Stomach (tissue), 9 donors: ENCODE measurements around the gene TRPM1. TPM values are rescaled to one million over a fixed set of nuclear protein-coding genes. Genes with fewer than 3 reads are reported as not detected.

Experiments used
- DNase-seq, 2 donors: peaks; one replicate each; pipeline versions ENCODE4 v3.0.0 to v3.0.0-alpha.2; 2013 to 2019
- H3K27ac ChIP-seq, 5 donors: fragments of 200-600 bp in 4 of 5; sonication (generic) in 4 of 5; one replicate each; pipeline ENCODE4 v1.5.1; 2013 to 2019; ENCODE audit warnings: mild to moderate bottlenecking in 1 of 5, moderate library complexity in 1 of 5
- H3K27me3 ChIP-seq, 3 donors: fragments of 200-600 bp; sonication (generic); one replicate each; pipeline ENCODE4 v1.5.1; 2017 to 2019; ENCODE audit warnings: mixed run types in 1 of 3
- H3K36me3 ChIP-seq, 4 donors: fragments of 200-600 bp; sonication (generic); 1 replicate in 3 of 4; 2 replicates in 1 of 4; pipeline ENCODE4 v1.5.1; 2016 to 2019
- H3K4me1 ChIP-seq, 4 donors: fragments of 200-600 bp; sonication (generic); one replicate each; pipeline ENCODE4 v1.5.1; 2016 to 2019
- H3K4me3 ChIP-seq, 4 donors: fragments of 200-600 bp; sonication (generic) in 3 of 4; one replicate each; pipeline ENCODE4 v1.5.1; 2016 to 2019; ENCODE audit warnings: mild to moderate bottlenecking in 1 of 4
- H3K9me3 ChIP-seq, 4 donors: fragments of 200-600 bp; sonication (generic); one replicate each; pipeline ENCODE4 v1.5.1; 2016 to 2019
- CTCF ChIP-seq, 7 experiments: fragments of 450-650 bp in 4 of 7; fragments of 200-600 bp in 3 of 7; sonication (generic) in 3 of 7; IDR thresholded peaks; one replicate each; pipeline ENCODE4 v1.5.1; 2016 to 2019; ENCODE audit warnings: antibody characterized with exemption in 7 of 7, control low read depth in 2 of 7, mild to moderate bottlenecking in 1 of 7
- EP300 ChIP-seq: sonication (generic); formaldehyde crosslinking; IDR thresholded peaks from one replicate; pipeline ENCODE4 v1.6.1; 2017; ENCODE audit warnings: antibody characterized with exemption
- POLR2A ChIP-seq, 4 donors: fragments of 450-650 bp; IDR thresholded peaks; one replicate each; pipeline ENCODE4 v1.6.1; 2016; ENCODE audit warnings: antibody characterized with exemption in 4 of 4, control low read depth in 2 of 4, mild to moderate bottlenecking in 1 of 4, moderate library complexity in 1 of 4
- POLR2AphosphoS5 ChIP-seq, 3 donors: sonication (generic); formaldehyde crosslinking; IDR thresholded peaks; one replicate each; pipeline ENCODE4 v1.6.1; 2016; ENCODE audit warnings: antibody characterized with exemption in 3 of 3
- WGBS, 5 donors: extraction: QIAGEN DNeasy Blood & Tissue Kit in 3 of 5; methylation state at CpG; one replicate each; pipeline versions ENCODE4 v1.1.5 to v1.1.7; 2013 to 2018; 5-methylcytosine and 5-hydroxymethylcytosine counted together
- intact Hi-C: fragments of 100-400 bp; cut with DNase I; formaldehyde crosslinking; loops from one replicate; pipeline ENCODE4 v1.15.1; 2023; ENCODE audit warnings: low total_unique reads
- polyA plus RNA-seq, 3 donors: library from polyadenylated mRNA; stranded (reverse); fragments of 200-250 nt; gene quantifications; one replicate each; pipeline ENCODE4 v1.2.3, GENCODE V29; 2013
- total RNA-seq, 5 donors: library from RNA; depleted of rRNA; stranded (reverse); fragments of >200 nt; gene quantifications; one replicate each; pipeline versions ENCODE4 v1.1.0 to v1.2.3, GENCODE V29; 2014 to 2016
- donor health status: healthy with polysubstance abuse.
- donor health status: Bipolar disorder and iron deficiency.
- donor health status: healthy.

Gene TRPM1
- total and polyA plus RNA-seq, 8 donors, result 0.15 TPM; not detected in 7

- intact Hi-C loops, result no loop called here
- no peaks in the 10 kb centered on the region for H3K9me3 ChIP-seq
- H3K4me1 ChIP-seq, result no peaks in the 10 kb centered on the region
- DNase-seq, result no peak
- no peak overlapping the region for H3K4me3 ChIP-seq
- no peak overlapping the region for H3K27ac ChIP-seq
- TF ChIP-seq CTCF (IDR thresholded peaks at IDR 0.05) (no peak), EP300 (no peak), POLR2A (IDR thresholded peaks at IDR 0.05) (no peak), POLR2AphosphoS5 (IDR thresholded peaks at IDR 0.05) (no peak)
- no peaks in the 10 kb centered on the region for H3K36me3 ChIP-seq
- no peaks in the 10 kb centered on the region for H3K27me3 ChIP-seq
Observed at GRCh38 chr15:31141792-31142191, 40.3 kb upstream of the TRPM1 start.

- DNase-seq, result no peak
- no peak overlapping the region for H3K27ac ChIP-seq
- no peaks in the 10 kb centered on the region for H3K36me3 ChIP-seq
- 71 to 80% (median 73%) methylated on average over 6 of the region's 6 CpGs for WGBS, 5 donors
- intact Hi-C loops, result no loop called here
- H3K27me3 ChIP-seq, result peaks cover 0 to 5% (median 0%) of the 10 kb centered on the region in 3 donors
- no peaks in the 10 kb centered on the region for H3K4me1 ChIP-seq
- no peaks in the 10 kb centered on the region for H3K9me3 ChIP-seq
- H3K4me3 ChIP-seq, result no peak overlapping the region
- TF ChIP-seq CTCF (IDR thresholded peaks at IDR 0.05) (no peak), POLR2AphosphoS5 (IDR thresholded peaks at IDR 0.05) (no peak), EP300 (no peak), POLR2A (IDR thresholded peaks at IDR 0.05) (no peak)
Observed at GRCh38 chr15:31136607-31137328, 35.2 kb upstream of the TRPM1 start.

GRCh38 chr15:31136016-31136415 lies 34.5 kb upstream of the TRPM1 start:
- intact Hi-C loops, result no loop called here
- no peak overlapping the region for H3K4me3 ChIP-seq
- 50 to 68% (median 65%) methylated on average over 9 of the region's 9 CpGs for WGBS, 5 donors

GRCh38 chr15:31135523-31135922 lies 34.0 kb upstream of the TRPM1 start:
- intact Hi-C loops, result no loop called here
- no peak for TF ChIP-seq POLR2A (IDR thresholded peaks at IDR 0.05)
- Histone ChIP-seq H3K27ac (no peak overlapping the region), H3K36me3 (no peaks in the 10 kb centered on the region), H3K4me1 (no peaks in the 10 kb centered on the region), H3K27me3 (peaks cover 0 to 5% (median 0%) of the 10 kb centered on the region in 3 donors), H3K4me3 (no peak overlapping the region), H3K9me3 (no peaks in the 10 kb centered on the region)
- no peak for DNase-seq
- 77 to 90% (median 81%) methylated on average over 6 of the region's 6 CpGs for WGBS, 5 donors

More at GRCh38 chr15:31136016-31136415, 34.5 kb upstream of the TRPM1 start:
- H3K36me3 ChIP-seq, result no peaks in the 10 kb centered on the region
- DNase-seq, result no peak
- no peak overlapping the region for H3K27ac ChIP-seq
- no peaks in the 10 kb centered on the region for H3K9me3 ChIP-seq
- H3K4me1 ChIP-seq, result no peaks in the 10 kb centered on the region
- TF ChIP-seq POLR2A (IDR thresholded peaks at IDR 0.05) (no peak), CTCF (IDR thresholded peaks at IDR 0.05) (no peak), EP300 (no peak), POLR2AphosphoS5 (IDR thresholded peaks at IDR 0.05) (no peak)
- peaks cover 0 to 5% (median 0%) of the 10 kb centered on the region in 3 donors for H3K27me3 ChIP-seq

GRCh38 chr15:31133890-31134289 lies 32.4 kb upstream of the TRPM1 start:
- Histone ChIP-seq H3K27ac (no peak overlapping the region), H3K9me3 (no peaks in the 10 kb centered on the region), H3K27me3 (peaks cover 0 to 5% (median 0%) of the 10 kb centered on the region in 3 donors), H3K36me3 (no peaks in the 10 kb centered on the region), H3K4me1 (peaks cover 0 to 7% (median 4%) of the 10 kb centered on the region in 4 donors), H3K4me3 (no peak overlapping the region)
- 86 to 99% (median 94%) methylated on average over 5 of the region's 5 CpGs for WGBS, 5 donors
- intact Hi-C loops, result no loop called here
- no peak for DNase-seq
- no peak for TF ChIP-seq POLR2AphosphoS5 (IDR thresholded peaks at IDR 0.05)
- TF ChIP-seq POLR2A (IDR thresholded peaks at IDR 0.05), result no peak
- TF ChIP-seq EP300, result no peak
- no peak for TF ChIP-seq CTCF (IDR thresholded peaks at IDR 0.05)
